SIG-M5 (cell line): ENCODE data around the gene UPF1.

Experiments
- DNase-seq: peaks from one replicate; lab custom pipeline; 2025; lab: John Stamatoyannopoulos, UW

UPF1 gene

DNA sequence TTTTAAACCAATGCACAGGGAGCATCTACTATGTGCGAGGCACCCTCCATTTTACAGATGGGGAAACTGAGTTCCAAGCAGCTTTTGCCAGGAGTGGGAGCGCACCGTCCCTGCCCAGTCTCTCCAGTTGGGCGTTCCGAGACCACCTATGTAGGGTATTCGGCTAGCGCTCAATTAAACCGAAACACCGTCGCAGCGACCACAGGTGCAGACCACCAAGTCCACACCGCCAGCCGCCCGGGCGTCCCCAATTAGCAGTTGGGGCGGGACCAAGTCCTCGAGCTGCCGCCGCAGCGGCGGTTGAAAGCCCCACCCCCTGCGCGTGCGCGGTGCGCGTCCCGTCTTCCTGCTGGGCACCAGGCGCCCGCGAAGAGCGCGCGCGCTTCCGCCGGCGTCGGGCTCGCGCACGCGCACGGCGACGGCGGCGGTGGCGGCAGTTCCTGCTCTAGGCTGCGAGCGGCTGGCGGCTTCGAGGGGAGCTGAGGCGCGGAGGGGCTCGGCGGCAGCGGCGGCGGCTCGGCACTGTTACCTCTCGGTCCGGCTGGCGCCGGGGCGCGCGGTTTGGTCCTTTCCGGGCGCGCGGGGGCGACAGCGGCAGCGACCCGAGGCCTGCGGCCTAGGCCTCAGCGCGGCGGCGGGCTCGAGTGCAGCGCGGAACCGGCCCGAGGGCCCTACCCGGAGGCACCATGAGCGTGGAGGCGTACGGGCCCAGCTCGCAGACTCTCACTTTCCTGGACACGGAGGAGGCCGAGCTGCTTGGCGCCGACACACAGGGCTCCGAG is at the start of gene UPF1:
Gene UPF1, plus strand, starts transcription at position 436 of the 782 bp plus-strand sequence. Its CDS starts 251 bp downstream, at position 687.
- no peak for DNase-seq

DNA sequence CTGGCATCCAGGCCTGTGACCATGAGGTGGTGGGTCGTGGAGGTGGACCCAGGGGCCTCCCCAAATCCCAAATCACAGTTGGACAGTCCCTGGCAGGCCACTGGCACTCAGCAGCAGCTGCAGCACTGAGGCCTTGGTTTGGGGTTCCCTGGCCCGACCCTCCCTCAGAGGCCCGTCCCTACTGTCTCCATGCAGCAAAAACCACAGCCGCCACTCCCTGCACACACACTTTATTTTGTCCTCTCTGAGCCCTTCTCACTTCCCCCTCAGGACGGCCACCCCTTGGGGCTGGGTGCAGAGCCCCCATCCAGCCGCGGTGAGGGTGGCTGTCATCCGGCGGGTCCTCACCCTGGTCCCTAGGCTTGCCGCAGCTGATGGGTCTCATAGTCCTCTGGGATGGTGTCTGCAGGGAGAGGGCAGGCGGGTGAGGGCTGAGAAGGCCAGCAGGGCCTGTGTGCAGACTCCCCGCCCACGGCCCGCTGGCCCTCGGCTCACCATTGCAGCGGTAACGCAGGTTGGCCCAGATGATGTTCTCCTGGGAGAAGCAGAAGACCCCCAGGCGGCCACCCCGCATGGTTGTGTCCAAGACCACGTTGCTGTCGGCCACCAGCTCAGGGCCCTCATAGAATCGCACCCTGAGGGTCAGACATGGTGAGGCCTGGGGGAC is 49.1 kb upstream of the UPF1 start:
- no peak for DNase-seq

DNA sequence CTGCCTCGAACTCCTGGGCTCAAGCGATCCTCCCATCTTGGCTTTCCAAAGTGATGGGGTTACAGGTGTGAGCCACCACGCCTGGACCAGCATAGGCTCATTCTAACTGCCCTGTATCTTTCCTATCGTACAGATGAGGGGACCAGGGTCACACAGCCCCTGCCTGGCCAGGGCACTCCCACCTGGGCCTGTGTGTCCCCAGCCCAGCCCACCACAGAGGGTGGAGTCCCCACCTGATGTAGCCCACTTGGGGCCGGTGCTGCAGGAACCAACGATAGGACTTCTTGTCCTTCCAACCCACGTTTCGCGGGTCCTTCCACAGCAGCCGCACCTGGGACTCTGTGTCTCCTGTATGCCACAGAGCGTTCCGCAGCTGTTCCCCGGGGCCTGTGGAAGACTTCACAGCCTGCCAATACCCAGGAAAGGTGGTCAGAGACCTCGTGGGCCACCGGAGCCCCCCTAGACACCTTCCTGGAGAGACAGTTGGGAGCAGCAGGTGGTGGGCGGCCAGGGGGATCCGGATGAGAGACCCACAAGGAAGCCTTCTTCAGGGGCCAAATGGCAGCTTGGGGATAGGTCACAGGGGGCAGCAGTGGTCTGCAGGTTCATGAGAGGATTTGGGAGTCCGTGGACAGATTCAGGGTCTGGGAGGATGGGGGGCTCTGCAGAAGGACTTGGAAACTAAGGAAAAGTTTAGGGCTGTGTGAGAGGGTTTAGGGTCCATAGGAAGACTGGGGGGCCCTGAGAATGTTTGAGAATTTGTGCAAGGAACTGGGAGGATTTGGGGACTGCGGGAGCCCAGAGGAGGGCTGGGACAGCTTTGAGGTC is 47.6 kb upstream of the UPF1 start:
- DNase-seq: no peak

DNA sequence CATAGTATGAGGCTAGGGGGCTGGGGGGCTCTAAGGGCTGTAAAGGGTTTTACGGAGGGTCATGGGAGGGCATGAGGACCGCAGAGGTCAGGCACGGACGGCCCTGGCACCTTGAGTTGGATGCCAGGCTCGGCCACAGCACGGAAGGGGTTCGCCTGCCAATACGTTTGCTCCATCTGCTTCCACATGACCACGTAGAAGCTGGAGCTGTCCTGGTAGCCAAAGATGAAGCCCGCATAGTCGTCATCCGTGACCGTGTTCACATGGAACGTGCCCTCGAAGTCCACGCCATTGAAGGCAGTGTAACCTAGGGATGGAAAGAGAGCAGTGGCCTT is 47.0 kb upstream of the UPF1 start:
- DNase-seq: no peak

DNA sequence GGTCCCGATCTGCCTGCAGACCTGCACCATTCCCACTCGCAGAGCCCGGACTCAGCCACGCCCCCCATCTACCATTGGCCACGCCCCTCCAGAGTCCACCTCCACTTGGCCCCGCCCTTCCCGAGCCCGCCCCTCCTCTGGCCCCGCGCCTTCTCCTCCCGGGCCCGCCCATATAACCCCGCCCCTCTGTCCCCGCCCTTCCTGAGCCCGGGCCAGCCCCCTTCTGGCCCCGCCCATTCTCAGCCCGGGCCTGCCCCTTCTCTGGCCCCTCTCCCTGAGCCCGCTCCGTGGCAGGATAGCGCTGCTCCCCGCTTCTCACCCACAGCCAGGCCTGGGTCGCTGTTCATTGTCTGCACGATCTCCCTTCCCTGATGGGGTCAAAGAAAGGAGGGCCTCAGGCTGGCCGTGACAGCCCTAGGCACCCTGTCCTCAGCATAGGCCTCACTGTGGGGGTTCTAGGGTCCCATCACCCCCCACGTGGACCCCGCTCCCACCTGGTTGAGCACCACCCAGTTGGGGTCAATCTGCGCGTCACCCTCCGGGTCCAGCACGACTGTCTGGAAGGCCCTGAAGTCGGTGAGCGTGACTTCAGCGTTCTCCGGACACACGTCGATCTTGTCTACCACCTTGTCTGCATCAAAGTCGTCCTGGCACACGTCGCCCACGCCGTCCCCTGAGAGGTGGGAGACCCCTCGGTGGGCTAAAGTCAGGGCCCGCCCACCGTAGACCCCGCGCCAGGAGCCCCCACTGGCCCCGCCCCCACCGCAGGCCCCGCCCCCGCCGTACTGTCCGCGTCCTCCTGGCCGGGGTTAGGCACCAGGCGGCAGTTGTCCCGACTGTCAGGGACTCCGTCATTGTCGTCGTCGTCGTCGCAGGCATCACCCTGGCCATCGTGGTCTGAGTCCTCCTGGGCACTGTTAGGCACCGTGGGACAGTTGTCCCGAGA is 46.3 kb upstream of the UPF1 start:
- no peak for DNase-seq

DNA sequence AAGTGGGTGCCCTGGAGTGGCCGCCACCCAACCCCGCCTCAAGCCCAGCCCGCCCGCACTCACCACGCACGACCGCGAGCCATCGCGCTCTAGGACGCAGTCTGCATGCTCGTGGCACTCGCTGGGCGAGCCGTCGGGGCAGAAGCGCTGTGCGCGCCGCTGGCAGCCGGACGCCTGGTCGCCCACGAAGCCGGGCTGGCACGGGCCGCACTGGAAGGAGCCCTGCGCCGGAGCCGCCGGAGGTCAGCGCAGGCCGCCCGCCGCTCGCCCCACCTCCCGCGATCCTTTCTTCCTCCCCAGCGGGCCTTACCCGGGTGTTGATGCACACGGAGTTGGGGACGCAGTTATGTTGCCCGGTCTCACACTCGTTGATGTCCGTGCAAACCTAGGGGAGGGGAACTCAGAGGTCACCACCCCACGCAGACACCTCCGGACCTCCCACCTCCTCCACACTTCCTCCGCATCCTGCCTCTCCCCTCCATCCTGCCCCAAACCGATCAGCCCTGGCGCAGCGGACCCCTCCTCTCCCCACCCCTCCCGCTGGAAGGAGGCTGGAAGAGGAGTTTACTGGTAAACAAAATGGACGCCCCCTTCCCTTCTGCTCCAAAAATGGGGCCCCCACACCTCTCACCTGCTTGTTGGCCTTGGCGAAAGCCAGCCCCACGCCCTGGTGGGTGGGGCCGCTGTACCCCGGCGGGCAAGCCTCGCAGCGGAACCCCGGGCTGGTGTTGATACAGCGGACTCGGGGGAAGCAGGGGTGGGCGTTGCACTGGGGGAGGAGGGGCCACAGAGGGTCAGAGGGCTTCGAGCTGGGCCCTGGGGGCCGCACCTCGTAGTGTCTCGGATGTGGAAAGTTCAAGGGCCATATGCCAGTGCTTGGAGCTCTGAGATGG is 43.0 kb upstream of the UPF1 start:
- DNase-seq: no peak

DNA sequence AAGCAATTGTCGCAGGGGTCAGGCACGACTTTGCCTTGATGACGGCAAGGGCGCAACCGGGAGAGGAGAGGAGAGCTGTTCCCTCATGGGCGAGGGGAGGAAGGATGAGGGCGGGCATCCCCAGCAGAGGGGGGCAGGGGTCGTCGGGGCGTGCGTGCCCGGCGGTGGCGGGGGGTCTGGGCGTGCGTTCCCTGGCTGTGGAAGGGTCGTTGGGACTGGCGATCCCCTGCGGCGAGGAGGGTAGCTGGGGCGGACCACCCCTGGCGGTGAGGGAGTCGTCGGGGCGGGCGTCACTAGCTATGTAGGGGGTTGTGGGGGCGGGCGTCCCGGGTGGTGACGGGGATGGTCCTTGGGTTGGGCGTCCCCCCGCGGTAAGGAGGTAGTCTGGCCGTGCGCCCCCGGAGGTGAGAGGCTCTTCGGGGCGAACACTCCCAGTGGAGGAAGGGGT is 42.3 kb upstream of the UPF1 start:
- DNase-seq: no peak

DNA sequence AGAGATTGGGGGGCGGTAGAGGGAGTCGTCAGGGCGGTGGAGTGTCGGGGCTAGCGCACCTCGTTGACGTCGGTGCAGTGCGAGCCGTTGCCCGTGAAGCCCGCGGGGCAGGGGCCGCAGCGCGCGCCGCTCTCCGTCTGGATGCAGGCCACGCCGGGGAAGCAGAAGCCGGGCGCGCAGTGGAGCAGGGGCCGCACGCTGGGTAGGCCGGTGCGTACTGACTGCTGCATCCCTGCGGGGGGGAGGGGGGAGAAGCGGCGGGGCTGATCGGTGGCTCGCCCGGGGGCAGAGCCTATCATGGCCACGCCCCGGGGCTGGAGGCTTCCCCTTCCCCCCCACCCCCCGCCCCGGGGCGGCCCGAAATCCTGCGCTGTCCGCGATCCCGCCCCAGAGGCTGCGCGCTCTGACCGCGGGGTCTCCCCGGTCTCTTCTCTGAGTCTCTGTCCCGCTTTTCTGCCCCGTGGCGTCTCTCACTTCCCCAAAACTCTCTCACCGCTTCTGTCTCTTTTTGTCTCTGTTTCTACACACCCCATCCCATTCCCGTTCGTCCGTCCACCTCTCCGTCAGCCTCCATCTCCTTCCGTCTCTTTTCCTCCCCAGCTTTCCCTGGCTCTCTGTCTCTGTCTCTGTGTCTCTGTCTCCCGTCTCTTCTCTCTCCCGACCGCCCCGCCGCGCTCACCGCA is 41.7 kb upstream of the UPF1 start:
- DNase-seq: no peak

DNA sequence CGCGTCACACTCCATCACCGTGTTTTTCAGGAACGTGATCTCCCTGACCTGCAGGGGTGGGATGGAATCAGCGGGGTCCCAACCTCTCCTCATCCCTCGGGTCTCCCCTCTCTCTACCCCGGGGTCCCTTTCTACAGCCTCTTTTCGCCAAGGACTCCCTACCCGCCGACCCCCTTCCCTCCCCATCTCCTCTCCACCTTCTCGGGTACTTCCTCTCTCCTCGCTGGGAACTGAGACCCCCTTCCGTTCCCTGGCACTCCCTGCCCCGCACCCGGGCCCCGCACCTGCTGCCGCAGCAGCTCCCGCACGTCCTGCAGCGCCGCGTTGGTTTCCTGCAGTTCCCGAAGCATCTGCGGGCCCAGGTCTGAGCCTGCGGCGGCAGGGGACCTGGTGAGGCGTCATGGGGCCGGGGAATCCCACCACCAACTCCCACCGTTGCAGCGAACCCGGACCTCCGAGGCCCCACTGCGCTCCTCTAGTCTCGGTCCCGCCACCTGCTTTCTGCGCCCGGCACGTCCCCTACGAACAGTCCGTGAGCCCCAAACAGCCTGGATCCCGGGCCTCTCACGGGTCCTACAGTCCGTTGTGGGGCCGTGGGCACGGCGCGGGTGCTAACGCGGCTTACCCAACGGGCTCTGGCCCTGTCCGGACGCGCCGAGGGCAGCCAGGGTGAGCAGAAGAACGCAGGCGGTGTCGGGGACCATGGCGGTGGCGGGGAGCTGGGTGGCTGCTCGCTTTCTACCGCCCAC is 41.0 kb upstream of the UPF1 start, which contains the start of gene COMP:
Gene COMP, minus strand, starts transcription at position 740 of the 749 bp plus-strand sequence. Its CDS starts 36 bp downstream, at position 704.
- DNase-seq: no peak

DNA sequence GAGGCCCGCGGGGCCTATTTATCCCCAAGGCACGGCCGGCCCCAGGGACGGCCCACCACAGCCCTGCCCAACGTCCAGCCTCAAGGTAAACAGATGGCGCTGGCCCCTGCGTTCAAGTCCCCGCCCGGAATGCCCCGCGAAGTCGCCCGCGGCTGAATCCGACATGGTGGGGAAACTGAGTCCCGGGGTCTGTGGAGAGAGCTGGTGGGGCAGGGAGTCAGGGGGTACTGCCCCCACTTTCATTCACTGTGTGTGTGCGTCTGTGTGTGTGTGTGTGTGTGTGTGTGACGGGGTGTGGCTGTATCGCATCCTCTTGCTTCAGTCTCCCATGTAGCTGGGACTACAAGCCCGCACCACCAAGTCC is 40.5 kb upstream of the UPF1 start:
- no peak for DNase-seq

DNA sequence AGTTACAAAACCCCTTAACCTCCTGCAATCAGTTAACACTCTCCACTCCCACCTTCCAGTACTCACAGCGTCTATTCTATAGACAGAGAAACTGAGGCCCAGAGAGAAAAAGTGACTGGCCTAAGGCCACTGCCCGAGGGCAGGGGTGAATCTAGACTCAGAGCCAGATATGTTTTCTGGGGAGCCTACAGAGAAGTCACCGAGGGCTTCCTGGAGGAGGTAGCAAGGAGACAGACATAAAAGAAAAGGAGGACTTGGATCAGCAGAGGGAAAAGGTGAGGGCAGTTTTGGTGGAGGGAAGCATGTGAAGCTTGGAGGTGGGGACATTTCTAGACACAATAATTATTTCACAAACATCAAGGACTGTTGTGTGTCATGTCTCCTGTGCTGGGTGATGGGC is 39.1 kb upstream of the UPF1 start:
- DNase-seq: no peak

DNA sequence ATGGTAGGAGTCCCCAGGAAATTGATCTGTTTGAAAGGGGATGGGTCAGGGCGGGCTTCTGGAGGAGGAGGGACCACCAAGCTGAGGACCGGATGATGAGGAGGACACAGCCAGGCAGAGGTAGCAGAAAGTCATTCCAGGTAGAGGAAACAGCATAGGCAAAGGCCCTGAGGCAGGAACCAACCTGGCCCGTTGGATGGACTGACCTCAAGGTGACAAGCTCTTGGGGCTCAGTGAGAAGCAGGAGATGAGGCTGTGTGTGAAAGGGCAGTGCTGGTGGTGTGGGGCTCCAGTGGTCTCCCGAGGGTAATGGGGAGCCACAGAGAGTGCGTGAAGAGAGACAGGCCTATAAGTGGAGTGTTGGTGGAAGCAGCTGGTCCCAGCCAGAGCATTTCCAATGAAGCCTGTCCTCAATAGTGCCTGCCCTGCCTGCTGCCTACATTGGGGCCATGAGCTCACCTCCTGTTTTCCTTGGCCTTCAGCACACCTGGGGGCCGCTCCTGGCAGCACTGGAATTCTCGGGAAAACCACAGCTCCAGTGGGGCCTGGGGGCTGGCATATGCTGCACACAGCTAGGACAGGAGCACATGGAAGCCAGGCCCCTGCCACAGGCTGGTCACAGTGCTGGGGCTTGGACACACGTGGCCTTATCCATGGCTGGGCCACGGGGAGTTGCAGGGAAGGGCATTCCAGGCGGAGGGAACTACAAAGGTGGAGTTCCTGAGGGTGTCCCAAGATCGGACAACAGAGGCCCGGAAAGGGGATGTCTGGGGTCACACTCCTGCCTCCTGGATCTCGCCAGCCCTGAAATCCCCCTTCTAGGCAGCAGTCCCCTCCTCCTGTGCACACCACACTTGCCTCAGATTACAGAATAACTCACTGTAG is 38.4 kb upstream of the UPF1 start:
- no peak for DNase-seq

DNA sequence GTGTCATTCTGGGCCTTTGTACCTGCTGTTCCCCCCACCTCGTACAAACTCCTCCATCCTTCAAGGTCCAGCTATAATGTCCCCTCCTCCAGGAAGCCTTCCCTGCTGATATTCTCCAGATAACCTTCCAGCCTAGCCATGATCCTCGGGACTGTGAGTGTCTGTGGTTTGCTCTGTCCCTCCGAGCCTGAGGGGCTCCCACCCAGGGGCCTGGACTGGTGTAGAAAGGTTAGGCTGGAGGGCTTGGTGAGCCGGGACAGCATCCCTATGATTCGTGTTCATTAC is 37.8 kb upstream of the UPF1 start:
- DNase-seq: no peak

DNA sequence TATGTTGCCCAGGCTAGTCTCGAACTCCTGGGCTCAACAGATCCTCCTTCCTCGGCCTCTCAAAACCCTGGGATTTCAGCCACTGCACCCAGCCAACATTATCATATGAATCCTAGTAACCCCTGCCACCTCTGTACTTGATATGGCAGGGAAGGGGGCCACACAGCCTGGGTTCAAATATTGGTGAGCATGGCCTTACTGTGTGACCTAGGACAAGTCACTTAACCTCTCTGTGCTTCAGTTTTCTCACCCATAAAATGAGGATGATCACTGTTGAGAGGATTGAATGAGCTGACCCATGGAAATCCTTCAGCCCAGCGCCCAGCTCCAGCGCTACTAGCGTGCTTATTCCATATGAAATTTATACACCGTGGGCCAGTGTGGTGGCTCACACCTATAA is 37.1 kb upstream of the UPF1 start:
- DNase-seq: no peak

DNA sequence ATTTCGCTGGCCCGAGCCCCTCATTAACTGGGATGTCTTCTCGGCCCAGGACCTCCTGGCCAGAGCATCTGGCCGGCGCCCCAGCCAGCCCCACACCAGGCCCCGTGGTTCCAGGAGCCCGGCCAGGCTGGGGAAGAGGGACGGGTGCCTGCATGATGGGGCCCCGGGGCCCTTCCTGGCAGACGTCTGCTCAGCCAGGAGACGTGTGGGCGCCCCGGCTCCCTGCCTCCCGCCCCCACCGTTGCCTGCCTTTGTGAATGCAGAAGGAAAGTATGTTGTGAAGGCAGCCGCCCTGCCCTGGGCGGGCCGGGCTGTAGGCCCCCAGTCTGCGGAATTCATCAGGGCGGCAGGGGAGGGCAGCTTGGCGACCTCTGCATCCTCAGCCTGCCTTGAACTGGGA is 36.2 kb upstream of the UPF1 start:
- DNase-seq: no peak

DNA sequence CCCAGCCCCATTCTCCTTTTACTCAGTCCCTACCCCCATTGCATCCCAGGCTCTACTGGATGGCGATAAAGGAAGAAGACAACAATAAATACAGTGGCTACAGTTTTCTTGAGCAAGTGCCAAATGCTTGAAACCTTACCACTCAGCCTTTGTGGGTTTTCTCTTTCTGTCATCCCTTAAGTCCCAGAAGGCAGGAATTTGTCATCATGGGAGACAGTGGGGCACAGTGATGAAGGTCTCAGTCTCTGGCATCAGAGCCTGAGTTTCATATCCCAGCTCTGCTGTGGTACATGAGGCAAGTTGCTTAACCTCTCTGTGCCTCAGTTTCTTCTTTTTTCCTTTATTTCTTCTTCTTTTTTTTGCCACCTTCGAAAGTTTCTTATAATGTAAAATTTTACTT is 35.5 kb upstream of the UPF1 start:
- DNase-seq: no peak

DNA sequence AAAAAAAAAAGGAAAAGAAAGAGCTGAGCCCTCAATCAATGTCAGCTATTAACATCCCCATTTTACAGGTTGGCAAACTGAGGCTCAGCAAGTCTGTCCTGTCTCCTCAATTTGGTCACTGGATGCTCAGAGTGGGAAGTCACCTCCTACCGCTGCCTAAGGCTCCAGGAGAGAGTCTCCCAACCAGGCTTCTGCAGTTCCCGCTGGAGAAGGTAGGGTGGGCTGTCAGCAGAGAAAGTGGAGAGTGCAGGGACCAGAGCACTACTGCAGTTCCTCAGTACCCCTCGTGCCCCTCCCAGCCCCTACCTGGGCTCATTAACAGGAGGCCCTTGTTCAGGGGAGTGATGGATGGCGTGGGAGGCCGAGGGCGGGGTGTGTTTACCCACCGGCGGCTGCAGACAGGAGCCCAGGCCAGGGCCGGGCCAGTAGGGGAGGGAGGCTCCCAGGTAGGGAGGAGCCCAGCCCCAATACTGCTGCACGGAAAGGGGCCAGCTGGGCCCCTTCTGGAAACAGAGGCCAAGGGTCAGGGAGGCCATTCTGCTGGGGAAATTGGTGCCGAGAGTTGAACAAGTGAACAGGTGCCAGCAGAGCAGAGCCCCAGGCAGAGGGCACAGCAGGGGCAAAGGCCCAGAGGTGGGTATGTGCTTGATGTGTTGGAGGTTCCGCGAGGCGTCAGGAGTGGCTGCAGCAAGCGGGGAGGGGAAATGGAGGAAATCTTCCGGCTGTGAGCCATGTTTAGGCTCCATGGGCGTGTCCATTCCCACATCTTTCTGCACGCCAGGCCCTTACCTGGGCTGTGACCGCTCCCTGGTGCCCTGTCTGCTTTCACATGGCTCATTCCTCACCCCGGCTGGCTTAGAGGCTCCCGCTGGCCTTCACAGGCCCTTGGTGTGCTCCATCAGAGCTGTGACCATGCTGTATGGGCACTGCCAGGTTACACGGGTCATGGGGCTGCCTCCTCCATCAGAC is 33.1 kb upstream of the UPF1 start:
- DNase-seq: no peak
